Left lung (tissue), 10 donors: ENCODE data around the gene KLK15. TPM values are rescaled to one million over a fixed set of nuclear protein-coding genes. Genes with fewer than 3 reads are reported as not detected.
A peak's percentile ranks its signal among the peaks of the same experiment; 100 is the strongest.

Experiments used
- ATAC-seq: fragments of 200-7000 bp; cut with Tn5 transposase; one replicate; pipeline ENCODE4 v1.9.1; 2020; ENCODE audit warnings: moderate library complexity
- DNase-seq, 4 donors: peaks; one replicate each; pipeline ENCODE4 v3.0.0-alpha.2; 2013 to 2020
- H3K27ac ChIP-seq, 2 donors: fragments of 200-600 bp; sonication (generic) in 1 of 2; one replicate each; pipeline versions ENCODE4 v1.5.0 to v1.8.0; 2020 to 2021
- H3K27me3 ChIP-seq, 2 donors: fragments of 200-600 bp; sonication (generic) in 1 of 2; one replicate each; pipeline versions ENCODE4 v1.5.0 to v1.8.0; 2020 to 2021
- H3K36me3 ChIP-seq, 2 donors: fragments of 200-600 bp; sonication (generic) in 1 of 2; one replicate each; pipeline versions ENCODE4 v1.5.0 to v1.8.0; 2020 to 2021
- H3K4me1 ChIP-seq, 2 donors: fragments of 200-600 bp; one replicate each; pipeline ENCODE4 v1.8.0; 2021
- H3K4me3 ChIP-seq, 2 donors: fragments of 200-600 bp; sonication (generic) in 1 of 2; one replicate each; pipeline versions ENCODE4 v1.5.0 to v1.8.0; 2020 to 2021; ENCODE audit warnings: mild to moderate bottlenecking in 1 of 2
- H3K9me3 ChIP-seq, 2 donors: fragments of 200-600 bp; sonication (generic) in 1 of 2; one replicate each; pipeline versions ENCODE4 v1.5.0 to v1.8.0; 2020 to 2021
- intact Hi-C, 2 donors: fragments of 100-400 bp; cut with DNase I; formaldehyde crosslinking; loops; one replicate each; pipeline versions ENCODE4 v1.11.2 to v1.14.2; 2022
- polyA plus RNA-seq, 6 donors: library from polyadenylated mRNA; unstranded; fragments of 120-200 nt; gene quantifications; one replicate each; pipeline ENCODE4 v1.2.1, GENCODE V29; 2013; ENCODE audit not compliant: insufficient read length in 6 of 6
- total RNA-seq, 2 donors: library from RNA; stranded (reverse); fragmentation: NEBNext Ultra II Directional; extraction: Animal tissue kit (Norgen Biotek cat#: 25700); gene quantifications; one replicate each; pipeline ENCODE4 v1.2.1, GENCODE V29; 2021
- TF ChIP-seq, protein P1 (sequence below), 2 donors: fragments of 200-600 bp; sonication (generic) in 1 of 2; IDR thresholded peaks; one replicate each; pipeline versions ENCODE4 v1.5.0 to v1.8.0; 2021; ENCODE audit warnings: antibody characterized with exemption in 2 of 2
- donor health status: DM: no; HTN: yes; CAD: no.
- donor health status: DM: no; HTN: no; CAD: no.

Gene KLK15
- total and polyA plus RNA-seq, 8 donors = not detected

DNA sequence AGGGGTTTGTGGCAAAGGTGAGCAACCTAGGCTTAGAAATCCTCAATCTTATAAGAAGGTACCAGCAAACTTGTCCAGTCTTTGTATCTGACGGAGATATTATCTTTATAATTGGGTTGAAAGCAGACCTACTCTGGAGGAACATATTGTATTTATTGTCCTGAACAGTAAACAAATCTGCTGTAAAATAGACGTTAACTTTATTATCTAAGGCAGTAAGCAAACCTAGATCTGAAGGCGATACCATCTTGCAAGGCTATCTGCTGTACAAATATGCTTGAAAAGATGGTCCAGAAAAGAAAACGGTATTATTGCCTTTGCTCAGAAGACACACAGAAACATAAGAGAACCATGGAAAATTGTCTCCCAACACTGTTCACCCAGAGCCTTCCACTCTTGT, 36.1 kb upstream of the KLK15 start:
- H3K36me3 ChIP-seq = no peaks in the 10 kb centered on the region
- intact Hi-C loops = no loop called here
- no peaks in the 10 kb centered on the region for H3K9me3 ChIP-seq
- no peak for DNase-seq
- no peaks in the 10 kb centered on the region for H3K4me1 ChIP-seq
- ATAC-seq = no peak
- H3K27me3 ChIP-seq = peaks cover 0 to 85% of the 10 kb centered on the region in 2 donors
- TF ChIP-seq, protein P1, sequence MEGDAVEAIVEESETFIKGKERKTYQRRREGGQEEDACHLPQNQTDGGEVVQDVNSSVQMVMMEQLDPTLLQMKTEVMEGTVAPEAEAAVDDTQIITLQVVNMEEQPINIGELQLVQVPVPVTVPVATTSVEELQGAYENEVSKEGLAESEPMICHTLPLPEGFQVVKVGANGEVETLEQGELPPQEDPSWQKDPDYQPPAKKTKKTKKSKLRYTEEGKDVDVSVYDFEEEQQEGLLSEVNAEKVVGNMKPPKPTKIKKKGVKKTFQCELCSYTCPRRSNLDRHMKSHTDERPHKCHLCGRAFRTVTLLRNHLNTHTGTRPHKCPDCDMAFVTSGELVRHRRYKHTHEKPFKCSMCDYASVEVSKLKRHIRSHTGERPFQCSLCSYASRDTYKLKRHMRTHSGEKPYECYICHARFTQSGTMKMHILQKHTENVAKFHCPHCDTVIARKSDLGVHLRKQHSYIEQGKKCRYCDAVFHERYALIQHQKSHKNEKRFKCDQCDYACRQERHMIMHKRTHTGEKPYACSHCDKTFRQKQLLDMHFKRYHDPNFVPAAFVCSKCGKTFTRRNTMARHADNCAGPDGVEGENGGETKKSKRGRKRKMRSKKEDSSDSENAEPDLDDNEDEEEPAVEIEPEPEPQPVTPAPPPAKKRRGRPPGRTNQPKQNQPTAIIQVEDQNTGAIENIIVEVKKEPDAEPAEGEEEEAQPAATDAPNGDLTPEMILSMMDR (IDR thresholded peaks at IDR 0.05) = no peak
- H3K27ac ChIP-seq = no peak overlapping the region
- no peak overlapping the region for H3K4me3 ChIP-seq

DNA sequence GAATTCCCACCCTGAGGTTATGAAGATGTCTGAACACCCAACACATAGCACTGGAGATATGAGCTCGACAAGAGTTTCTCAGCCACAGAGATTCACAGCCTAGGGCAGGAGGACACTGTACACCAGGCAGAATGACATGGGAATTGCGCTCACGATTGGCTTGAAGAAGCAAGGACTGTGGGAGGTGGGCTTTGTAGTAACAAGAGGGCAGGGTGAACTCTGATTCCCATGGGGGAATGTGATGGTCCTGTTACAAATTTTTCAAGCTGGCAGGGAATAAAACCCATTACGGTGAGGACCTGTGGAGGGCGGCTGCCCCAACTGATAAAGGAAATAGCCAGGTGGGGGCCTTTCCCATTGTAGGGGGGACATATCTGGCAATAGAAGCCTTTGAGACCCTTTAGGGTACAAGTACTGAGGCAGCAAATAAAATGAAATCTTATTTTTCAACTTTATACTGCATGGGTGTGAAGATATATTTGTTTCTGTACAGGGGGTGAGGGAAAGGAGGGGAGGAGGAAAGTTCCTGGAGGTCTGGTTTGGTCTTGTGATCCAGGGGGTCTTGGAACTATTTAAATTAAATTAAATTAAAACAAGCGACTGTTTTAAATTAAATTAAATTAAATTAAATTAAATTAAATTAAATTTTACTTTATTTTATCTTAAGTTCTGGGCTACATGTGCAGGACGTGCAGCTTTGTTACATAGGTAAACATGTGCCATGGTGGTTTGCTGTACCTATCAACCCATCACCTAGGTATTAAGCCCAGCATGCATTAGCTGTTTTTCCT, 28.3 kb upstream of the KLK15 start:
- Histone ChIP-seq H3K27me3 (peaks cover 0 to 76% of the 10 kb centered on the region in 2 donors), H3K27ac (no peak overlapping the region), H3K4me1 (no peaks in the 10 kb centered on the region), H3K4me3 (no peak overlapping the region), H3K36me3 (no peaks in the 10 kb centered on the region), H3K9me3 (peaks cover 0 to 7% of the 10 kb centered on the region in 2 donors)
- intact Hi-C loops = no loop called here
- DNase-seq (no peak), ATAC-seq (no peak)
- TF ChIP-seq, protein P1 (IDR thresholded peaks at IDR 0.05) = no peak

- Histone ChIP-seq H3K27me3 (peaks cover 0 to 79% of the 10 kb centered on the region in 2 donors), H3K27ac (no peak overlapping the region), H3K36me3 (no peaks in the 10 kb centered on the region), H3K9me3 (peaks cover 0 to 7% of the 10 kb centered on the region in 2 donors), H3K4me3 (no peak overlapping the region), H3K4me1 (no peaks in the 10 kb centered on the region)
- TF ChIP-seq, protein P1 (IDR thresholded peaks at IDR 0.05) = no peak
- DNase-seq = no peak
- intact Hi-C loops = no loop called here
- ATAC-seq = no peak
Observed at GRCh38 chr19:50861010-50861409, 27.6 kb upstream of the KLK15 start.

DNA sequence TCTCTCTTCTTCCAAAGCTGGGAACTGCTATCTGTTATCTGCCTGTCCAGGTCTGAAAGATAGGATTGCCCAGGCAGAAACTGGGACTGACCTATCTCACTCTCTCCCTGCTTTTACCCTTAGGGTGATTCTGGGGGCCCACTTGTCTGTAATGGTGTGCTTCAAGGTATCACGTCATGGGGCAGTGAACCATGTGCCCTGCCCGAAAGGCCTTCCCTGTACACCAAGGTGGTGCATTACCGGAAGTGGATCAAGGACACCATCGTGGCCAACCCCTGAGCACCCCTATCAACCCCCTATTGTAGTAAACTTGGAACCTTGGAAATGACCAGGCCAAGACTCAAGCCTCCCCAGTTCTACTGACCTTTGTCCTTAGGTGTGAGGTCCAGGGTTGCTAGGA, 26.5 kb upstream of the KLK15 start:
- Histone ChIP-seq H3K9me3 (peaks cover 0 to 7% of the 10 kb centered on the region in 2 donors), H3K4me1 (no peaks in the 10 kb centered on the region), H3K4me3 (no peak overlapping the region), H3K27ac (no peak overlapping the region), H3K27me3 (peaks cover 0 to 81% of the 10 kb centered on the region in 2 donors), H3K36me3 (no peaks in the 10 kb centered on the region)
- ATAC-seq = no peak
- no peak for DNase-seq
- intact Hi-C loops = no loop called here
- TF ChIP-seq, protein P1 (IDR thresholded peaks at IDR 0.05) = no peak

DNA sequence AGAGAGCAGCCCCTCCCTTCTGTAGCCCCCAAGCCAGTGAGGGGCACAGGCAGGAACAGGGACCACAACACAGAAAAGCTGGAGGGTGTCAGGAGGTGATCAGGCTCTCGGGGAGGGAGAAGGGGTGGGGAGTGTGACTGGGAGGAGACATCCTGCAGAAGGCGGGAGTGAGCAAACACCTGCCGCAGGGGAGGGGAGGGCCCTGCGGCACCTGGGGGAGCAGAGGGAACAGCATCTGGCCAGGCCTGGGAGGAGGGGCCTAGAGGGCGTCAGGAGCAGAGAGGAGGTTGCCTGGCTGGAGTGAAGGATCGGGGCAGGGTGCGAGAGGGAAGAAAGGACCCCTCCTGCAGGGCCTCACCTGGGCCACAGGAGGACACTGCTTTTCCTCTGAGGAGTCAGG, 25.5 kb upstream of the KLK15 start:
- no peaks in the 10 kb centered on the region for H3K4me1 ChIP-seq
- no peak overlapping the region for H3K27ac ChIP-seq
- H3K9me3 ChIP-seq = peaks cover 0 to 7% of the 10 kb centered on the region in 2 donors
- no peak overlapping the region for H3K4me3 ChIP-seq
- peaks cover 0 to 81% of the 10 kb centered on the region in 2 donors for H3K27me3 ChIP-seq
- H3K36me3 ChIP-seq = no peaks in the 10 kb centered on the region
- TF ChIP-seq, protein P1 (IDR thresholded peaks at IDR 0.05) = no peak
- intact Hi-C loops = no loop called here
- DNase-seq (peak in 1 of 4 donors; percentile 54), ATAC-seq (no peak)
